Omental fat pad (tissue), 4 donors: ENCODE measurements around the gene PALMD. TPM values are rescaled to one million over a fixed set of nuclear protein-coding genes. Genes with fewer than 3 reads are reported as not detected.

Experiments
- ATAC-seq: fragments of 150-250 bp; one replicate; pipeline ENCODE4 v1.9.1; 2016; ENCODE audit warnings: mild to moderate bottlenecking, moderate library complexity; ENCODE audit not compliant: low FRiP score
- DNase-seq: peaks from one replicate; pipeline ENCODE4 v3.0.0-alpha.2; 2019; ENCODE audit warnings: low spot score
- total RNA-seq, 4 donors: library from RNA; depleted of rRNA; stranded (reverse); fragments of >200 nt; gene quantifications; one replicate each; pipeline ENCODE4 v1.1.0, GENCODE V29; 2016
- TF ChIP-seq, protein P1 (sequence below), 3 donors: fragments of 450-650 bp; IDR thresholded peaks; one replicate each; pipeline ENCODE4 v1.5.1; 2016 to 2017; ENCODE audit warnings: antibody characterized with exemption in 3 of 3, mild to moderate bottlenecking in 3 of 3, moderate library complexity in 2 of 3

The PALMD gene
- total RNA-seq, 4 donors from 2014 or later: 86.2 to 235 (median 136) TPM

DNA sequence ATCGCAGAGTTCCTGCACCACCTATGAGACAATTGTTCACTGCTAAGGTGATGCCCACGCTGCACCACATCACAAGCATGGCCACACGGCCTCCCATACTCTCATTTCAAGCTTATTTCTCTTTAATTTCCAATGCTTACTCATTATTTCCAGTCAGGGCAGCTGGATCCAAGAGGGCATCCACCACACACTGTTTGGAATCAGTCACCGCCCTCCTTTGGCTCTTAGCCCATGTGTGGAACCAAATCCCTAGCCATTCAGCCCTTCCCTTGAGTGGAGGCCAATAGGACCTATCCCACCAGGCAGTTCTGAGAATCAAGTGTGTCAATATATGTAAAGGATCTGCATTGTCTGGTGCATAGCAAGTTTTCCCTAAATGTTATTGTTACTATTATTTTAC is 26.3 kb upstream of the PALMD start:
- TF ChIP-seq, protein P1, sequence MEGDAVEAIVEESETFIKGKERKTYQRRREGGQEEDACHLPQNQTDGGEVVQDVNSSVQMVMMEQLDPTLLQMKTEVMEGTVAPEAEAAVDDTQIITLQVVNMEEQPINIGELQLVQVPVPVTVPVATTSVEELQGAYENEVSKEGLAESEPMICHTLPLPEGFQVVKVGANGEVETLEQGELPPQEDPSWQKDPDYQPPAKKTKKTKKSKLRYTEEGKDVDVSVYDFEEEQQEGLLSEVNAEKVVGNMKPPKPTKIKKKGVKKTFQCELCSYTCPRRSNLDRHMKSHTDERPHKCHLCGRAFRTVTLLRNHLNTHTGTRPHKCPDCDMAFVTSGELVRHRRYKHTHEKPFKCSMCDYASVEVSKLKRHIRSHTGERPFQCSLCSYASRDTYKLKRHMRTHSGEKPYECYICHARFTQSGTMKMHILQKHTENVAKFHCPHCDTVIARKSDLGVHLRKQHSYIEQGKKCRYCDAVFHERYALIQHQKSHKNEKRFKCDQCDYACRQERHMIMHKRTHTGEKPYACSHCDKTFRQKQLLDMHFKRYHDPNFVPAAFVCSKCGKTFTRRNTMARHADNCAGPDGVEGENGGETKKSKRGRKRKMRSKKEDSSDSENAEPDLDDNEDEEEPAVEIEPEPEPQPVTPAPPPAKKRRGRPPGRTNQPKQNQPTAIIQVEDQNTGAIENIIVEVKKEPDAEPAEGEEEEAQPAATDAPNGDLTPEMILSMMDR (IDR thresholded peaks at IDR 0.05): no peak
- ATAC-seq (no peak), DNase-seq (no peak)

GRCh38 chr1:99621340-99621901 is 24.5 kb upstream of the PALMD start:
- DNase-seq (no peak), ATAC-seq (peak; percentile 32)
- TF ChIP-seq, protein P1 (IDR thresholded peaks at IDR 0.05): no peak

DNA sequence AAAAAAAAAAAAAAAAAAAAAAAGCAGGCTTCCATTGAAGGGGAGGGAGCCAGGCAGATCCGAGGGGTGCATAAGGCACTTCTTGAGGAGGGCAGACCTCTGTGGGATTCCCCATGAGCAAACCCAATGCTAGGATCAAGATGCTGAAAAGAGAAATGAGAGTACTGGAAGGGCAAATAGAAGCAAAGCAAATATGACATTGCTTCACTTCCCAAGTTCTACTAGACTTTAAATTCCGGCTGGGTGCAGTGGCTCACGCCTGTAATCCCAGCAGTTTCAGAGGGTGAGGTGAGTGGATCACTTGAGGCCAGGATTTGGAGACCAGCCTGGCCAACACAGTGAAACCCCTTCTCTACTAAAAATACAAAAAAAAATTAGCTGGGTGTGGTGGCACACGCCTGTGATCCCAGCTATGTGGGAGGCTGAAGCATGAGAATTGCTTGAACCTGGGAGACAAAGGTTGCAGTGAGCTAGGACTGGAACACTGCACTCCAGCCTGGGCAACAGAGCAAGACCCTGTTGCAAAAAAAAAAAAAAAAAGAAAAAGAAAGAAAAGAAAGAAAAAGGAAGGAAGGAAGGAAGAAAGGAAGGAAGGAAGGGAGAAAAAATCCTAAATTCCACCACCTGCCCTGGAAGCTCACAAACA is 23.1 kb upstream of the PALMD start:
- no peak for ATAC-seq
- TF ChIP-seq, protein P1 (IDR thresholded peaks at IDR 0.05): no peak
- DNase-seq: no peak

- no peak for ATAC-seq
- TF ChIP-seq, protein P1 (IDR thresholded peaks at IDR 0.05): no peak
- DNase-seq: no peak
Observed at GRCh38 chr1:99623554-99623953, 22.4 kb upstream of the PALMD start.

GRCh38 chr1:99627615-99628014 is 18.3 kb upstream of the PALMD start:
- DNase-seq: no peak
- TF ChIP-seq, protein P1 (IDR thresholded peaks at IDR 0.05): no peak
- ATAC-seq: no peak

- ATAC-seq (no peak), DNase-seq (no peak)
- TF ChIP-seq, protein P1 (IDR thresholded peaks at IDR 0.05): no peak
Observed at GRCh38 chr1:99629164-99629563, 16.7 kb upstream of the PALMD start.
